GM10248 (cell line): ENCODE measurements around the gene ATP2C2.

ENCODE experiments used
- CTCF ChIA-PET: fragments of 300-600 bp; sonication (Branson Sonifier 250); formaldehyde crosslinking; extraction: SDS; loops from one replicate; lab custom pipeline; 2021; ENCODE audit warnings: antibody characterized with exemption; lab: Yijun Ruan, JAX
- POLR2A ChIA-PET: fragments of 350-650 bp; sonication (Branson Sonifier 250); formaldehyde crosslinking; extraction: SDS; loops from one replicate; lab custom pipeline; 2020; ENCODE audit warnings: antibody characterized with exemption; lab: Yijun Ruan, JAX
- DNase-seq: peaks from one replicate; pipeline ENCODE4 v3.0.0; 2012; ENCODE audit errors: extremely low spot score
- TF ChIP-seq, protein P1 (sequence below): IDR thresholded peaks from 2 replicates; pipeline ENCODE4 v1.5.1; 2012; ENCODE audit warnings: mild to moderate bottlenecking, low read depth; ENCODE audit errors: extremely low read depth, missing control alignments, control extremely low read depth

ATP2C2 gene

DNA sequence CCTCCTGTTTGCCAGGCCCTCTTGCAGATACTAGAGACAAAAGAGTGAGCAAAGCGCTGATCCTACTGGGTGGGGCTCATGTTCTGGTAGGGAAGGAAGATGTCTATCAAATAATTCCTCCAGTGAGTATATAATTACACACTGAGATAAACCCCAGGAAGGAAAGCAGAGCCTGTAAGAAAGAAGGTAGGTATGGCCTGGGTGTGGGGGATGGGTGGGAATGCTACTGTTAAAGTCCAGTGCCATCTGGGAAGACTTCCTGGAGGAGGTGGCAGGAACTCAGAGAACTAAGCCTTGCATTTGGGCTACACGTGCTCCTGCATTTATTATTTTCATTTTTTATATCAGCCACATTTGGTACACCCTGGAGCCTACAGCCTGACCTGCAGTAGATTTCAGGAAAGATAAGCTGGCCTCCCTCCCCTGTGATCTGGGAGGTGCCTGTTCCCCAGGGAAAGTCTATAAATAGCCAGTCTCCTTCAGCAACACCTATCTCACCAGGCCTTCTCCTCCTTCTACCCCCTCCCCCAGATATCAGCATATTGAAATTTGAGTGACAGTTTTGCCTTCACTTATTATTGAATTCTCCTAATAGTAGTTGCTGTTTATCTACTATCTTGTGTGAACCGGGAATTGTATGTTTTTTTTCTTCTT, 11.5 kb downstream of the ATP2C2 start:
- CTCF ChIA-PET = no interaction called here
- POLR2A ChIA-PET = no interaction called here
- TF ChIP-seq, protein P1, sequence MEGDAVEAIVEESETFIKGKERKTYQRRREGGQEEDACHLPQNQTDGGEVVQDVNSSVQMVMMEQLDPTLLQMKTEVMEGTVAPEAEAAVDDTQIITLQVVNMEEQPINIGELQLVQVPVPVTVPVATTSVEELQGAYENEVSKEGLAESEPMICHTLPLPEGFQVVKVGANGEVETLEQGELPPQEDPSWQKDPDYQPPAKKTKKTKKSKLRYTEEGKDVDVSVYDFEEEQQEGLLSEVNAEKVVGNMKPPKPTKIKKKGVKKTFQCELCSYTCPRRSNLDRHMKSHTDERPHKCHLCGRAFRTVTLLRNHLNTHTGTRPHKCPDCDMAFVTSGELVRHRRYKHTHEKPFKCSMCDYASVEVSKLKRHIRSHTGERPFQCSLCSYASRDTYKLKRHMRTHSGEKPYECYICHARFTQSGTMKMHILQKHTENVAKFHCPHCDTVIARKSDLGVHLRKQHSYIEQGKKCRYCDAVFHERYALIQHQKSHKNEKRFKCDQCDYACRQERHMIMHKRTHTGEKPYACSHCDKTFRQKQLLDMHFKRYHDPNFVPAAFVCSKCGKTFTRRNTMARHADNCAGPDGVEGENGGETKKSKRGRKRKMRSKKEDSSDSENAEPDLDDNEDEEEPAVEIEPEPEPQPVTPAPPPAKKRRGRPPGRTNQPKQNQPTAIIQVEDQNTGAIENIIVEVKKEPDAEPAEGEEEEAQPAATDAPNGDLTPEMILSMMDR = no peak
- DNase-seq = no peak

DNA sequence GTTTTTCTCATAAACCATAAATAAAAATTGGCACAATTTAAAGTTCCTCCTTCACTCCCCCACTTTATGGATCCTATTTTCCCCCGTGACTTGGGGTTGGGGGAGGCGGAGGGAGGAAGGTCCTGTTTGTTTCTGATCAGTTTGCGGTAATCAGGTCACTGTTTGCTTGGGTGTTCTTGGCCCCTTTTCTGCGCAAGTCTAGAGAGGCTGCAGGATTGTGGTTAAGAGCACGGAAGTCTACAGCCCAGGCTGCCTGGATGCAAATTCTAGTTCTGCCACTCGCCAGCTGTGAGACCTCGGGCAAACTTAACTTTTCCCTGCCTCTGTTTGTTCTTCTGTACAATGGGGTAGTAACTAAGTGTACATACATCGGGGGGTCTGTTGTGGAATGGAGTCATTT, 12.1 kb downstream of the ATP2C2 start:
- TF ChIP-seq, protein P1 = no peak
- DNase-seq = no peak
- ChIA-PET POLR2A (no interaction called here), CTCF (no interaction called here)

DNA sequence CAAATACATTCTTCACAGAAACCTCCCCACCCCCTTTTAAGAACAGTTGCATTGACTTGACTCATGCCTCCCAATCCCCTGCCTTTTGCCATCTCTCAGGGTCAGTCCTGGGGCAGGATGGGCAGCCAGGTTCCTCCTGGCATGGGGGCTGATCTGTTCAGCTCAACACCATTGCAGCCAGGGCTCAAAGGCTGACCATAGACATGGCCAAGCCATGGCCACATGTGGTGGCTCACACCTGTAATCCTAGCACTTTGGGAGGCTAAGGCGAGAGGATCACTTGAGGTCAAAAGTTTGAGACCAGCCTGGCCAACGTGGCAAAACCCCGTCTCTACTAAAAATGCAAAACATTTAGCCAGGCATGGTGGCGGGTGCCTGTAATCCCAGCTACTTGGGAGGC, 14.1 kb downstream of the ATP2C2 start:
- TF ChIP-seq, protein P1 = no peak
- no peak for DNase-seq
- ChIA-PET POLR2A (no interaction called here), CTCF (no interaction called here)

DNA sequence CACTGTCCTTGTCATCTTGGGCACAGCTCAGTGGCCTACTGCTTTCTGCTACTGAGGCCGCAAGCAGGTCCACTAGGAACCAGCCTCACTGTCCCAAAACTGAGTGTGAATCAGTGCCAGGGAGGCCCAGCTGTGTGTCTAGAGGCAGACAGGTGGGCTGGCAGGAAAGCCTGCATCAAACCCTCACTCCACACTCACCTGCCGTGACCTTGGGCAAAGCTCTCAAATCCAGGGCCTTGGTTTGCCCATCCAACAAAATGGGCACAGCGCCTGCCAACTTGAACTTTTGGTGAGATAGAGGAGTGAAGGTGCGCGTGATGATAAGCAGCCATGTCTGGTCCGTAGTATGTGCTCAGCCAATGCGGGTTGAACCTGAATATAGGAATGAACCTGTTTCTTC, 14.8 kb downstream of the ATP2C2 start:
- TF ChIP-seq, protein P1 = no peak
- ChIA-PET CTCF (no interaction called here), POLR2A (no interaction called here)
- no peak for DNase-seq

DNA sequence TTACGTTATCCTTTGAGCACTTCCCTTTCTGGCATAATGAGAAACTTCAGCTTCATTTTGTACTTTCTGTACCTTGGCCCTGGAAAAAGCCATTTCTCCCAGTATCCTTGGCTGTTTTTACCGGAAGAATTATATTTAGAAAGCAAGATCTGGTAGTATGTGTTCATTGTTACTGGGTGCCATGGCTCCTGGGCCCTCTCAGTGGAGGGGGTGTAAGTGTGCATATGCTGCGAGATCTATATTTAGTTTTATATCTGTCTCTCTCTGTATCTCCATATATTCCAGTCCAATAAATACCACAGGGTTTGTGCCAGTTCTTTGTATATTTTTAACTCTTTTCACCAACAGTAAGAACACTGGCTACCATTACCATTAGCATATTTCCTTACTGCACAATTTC, 17.7 kb downstream of the ATP2C2 start:
- ChIA-PET CTCF (no interaction called here), POLR2A (no interaction called here)
- no peak for DNase-seq
- TF ChIP-seq, protein P1 = no peak

DNA sequence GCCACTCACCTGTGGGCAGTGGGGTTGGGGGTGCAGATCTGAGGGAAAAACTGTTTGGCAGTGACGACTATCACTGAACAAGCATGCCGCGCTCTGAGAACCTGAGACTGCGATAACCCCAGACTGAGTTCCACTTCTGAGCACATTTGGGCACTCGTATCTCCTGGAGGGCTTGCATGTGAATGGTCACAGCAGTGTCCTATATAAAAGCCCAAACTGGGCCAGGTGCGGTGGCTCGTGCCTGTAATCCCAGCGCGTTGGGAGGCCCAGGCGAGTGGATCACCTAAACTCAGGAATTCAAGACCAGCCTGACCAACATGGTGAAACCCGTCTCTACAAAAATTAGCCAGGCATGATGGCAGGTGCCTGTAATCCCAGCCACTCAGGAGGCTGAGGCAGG, 18.7 kb downstream of the ATP2C2 start:
- CTCF ChIA-PET = no interaction called here
- POLR2A ChIA-PET = no interaction called here
- TF ChIP-seq, protein P1 = no peak
- DNase-seq = no peak

DNA sequence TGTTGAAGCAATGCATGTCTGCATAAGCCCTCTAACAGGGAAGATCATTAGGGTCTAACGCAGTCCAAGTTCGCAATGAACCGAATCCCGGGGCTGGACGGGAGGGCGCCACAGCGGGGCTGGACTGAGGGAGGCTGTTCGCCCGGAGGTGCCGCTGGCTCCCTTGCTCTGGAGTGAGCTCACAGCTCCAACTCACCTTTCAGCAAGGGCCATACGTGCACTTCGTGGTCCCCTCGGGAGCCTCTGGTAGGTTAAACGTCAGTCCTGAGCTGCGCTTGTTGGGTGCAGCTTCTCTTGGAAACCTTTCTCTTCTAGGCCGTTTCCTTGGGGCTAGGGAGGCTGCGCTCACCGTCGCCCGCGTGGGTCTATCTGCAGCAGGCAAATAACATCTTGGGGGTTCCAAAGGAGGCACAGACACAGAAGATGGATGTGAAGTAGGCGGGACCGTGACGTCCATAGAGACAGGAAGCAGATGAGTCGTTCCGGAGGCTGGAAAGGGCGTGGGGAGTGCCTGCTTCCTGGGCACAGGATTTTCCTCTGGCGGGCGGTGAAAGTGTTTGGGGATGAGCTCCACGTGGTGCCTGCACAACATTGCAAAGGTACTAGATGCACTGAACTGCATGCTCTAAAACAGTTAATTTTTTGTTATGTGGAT, 21.9 kb downstream of the ATP2C2 start:
- DNase-seq = no peak
- CTCF ChIA-PET = interaction anchor here (0.6 kb wide), 1 partner anchor 44 kb away, joined by 3 read pairs; no protein-coding TSS in a partner anchor
- POLR2A ChIA-PET = no interaction called here
- TF ChIP-seq, protein P1 = no peak
